CD14-positive monocyte (primary cell): ENCODE measurements around the gene KCNT1. TPM values are rescaled to one million over a fixed set of nuclear protein-coding genes. Genes with fewer than 3 reads are reported as not detected.

ENCODE experiments used
- DNase-seq, 3 donors: peaks; one replicate each; pipeline ENCODE4 v3.0.0-alpha.2; 2011 to 2022
- H2AFZ ChIP-seq: 2 replicates; pipeline ENCODE4 v1.6.0; 2012; ENCODE audit warnings: mild to moderate bottlenecking, low read depth, low read length, inconsistent platforms; ENCODE audit not compliant: insufficient read depth, poor library complexity, severe bottlenecking
- H3K27ac ChIP-seq, 2 donors: 1 replicate in 1 of 2; 2 replicates in 1 of 2; pipeline ENCODE4 v1.5.1; 2012 to 2013; ENCODE audit warnings: low read length in 2 of 2, control low read depth in 1 of 2, inconsistent platforms in 1 of 2, low read depth in 1 of 2, mild to moderate bottlenecking in 1 of 2
- H3K27me3 ChIP-seq, 2 donors: one replicate each; pipeline versions ENCODE4 v1.6.0 to v1.6.1; 2011 to 2013; ENCODE audit warnings: low read length in 2 of 2; ENCODE audit not compliant: control insufficient read depth in 2 of 2, insufficient read depth in 2 of 2
- H3K36me3 ChIP-seq, 2 donors: replicated peaks in 1 of 2; 1 replicate in 1 of 2; 2 replicates in 1 of 2; pipeline versions ENCODE4 v1.5.1 to v1.6.1; 2012 to 2013; ENCODE audit warnings: low read length in 2 of 2, control low read depth in 1 of 2, inconsistent platforms in 1 of 2, mild to moderate bottlenecking in 1 of 2; ENCODE audit not compliant: insufficient read depth in 2 of 2, control insufficient read depth in 1 of 2
- H3K4me1 ChIP-seq, 2 donors: 1 replicate in 1 of 2; 2 replicates in 1 of 2; pipeline versions ENCODE4 v1.5.1 to v1.6.1; 2012 to 2013; ENCODE audit warnings: low read length in 2 of 2, control low read depth in 1 of 2, inconsistent platforms in 1 of 2, mild to moderate bottlenecking in 1 of 2, moderate library complexity in 1 of 2; ENCODE audit not compliant: insufficient read depth in 2 of 2, control insufficient read depth in 1 of 2
- H3K4me2 ChIP-seq: replicated peaks from 2 replicates; pipeline ENCODE3; 2012; ENCODE audit warnings: low read length, moderate library complexity, mild to moderate bottlenecking; ENCODE audit not compliant: poor library complexity, severe bottlenecking; ENCODE audit errors: extremely low read depth
- H3K4me3 ChIP-seq, 3 experiments: fragments of 200-600 bp in 1 of 3; sonication (generic) in 1 of 3; replicated peaks in 1 of 3; 1 replicate in 2 of 3; 2 replicates in 1 of 3; pipeline ENCODE4 v1.5.1; 2011 to 2013; ENCODE audit warnings: low read length in 3 of 3, mild to moderate bottlenecking in 3 of 3, control low read depth in 2 of 3, low read depth in 2 of 3, inconsistent platforms in 1 of 3, moderate library complexity in 1 of 3
- H3K79me2 ChIP-seq: 2 replicates; pipeline ENCODE4 v1.6.0; 2012; ENCODE audit warnings: mild to moderate bottlenecking, control low read depth, inconsistent platforms, low read length, moderate library complexity; ENCODE audit not compliant: insufficient read depth
- H3K9ac ChIP-seq: 2 replicates; pipeline ENCODE4 v1.6.0; 2017; ENCODE audit warnings: low read length, mild to moderate bottlenecking; ENCODE audit not compliant: insufficient read depth, poor library complexity, severe bottlenecking
- H3K9me3 ChIP-seq, 2 donors: replicated peaks in 1 of 2; 1 replicate in 1 of 2; 2 replicates in 1 of 2; pipeline versions ENCODE4 v1.5.1 to v1.6.1; 2012 to 2013; ENCODE audit warnings: low read length in 2 of 2, control low read depth in 1 of 2; ENCODE audit not compliant: control insufficient read depth in 1 of 2, insufficient read depth in 1 of 2
- H4K20me1 ChIP-seq: 2 replicates; pipeline ENCODE4 v1.6.0; 2012; ENCODE audit warnings: mild to moderate bottlenecking, low read length, control low read depth, moderate library complexity; ENCODE audit not compliant: insufficient read depth
- H3K27ac Mint-ChIP-seq, 7 donors: one replicate each; pipeline ENCODE4 v1.8.0; 2020; ENCODE audit warnings: mild to moderate bottlenecking in 7 of 7, mixed read lengths in 7 of 7, moderate library complexity in 6 of 7, inconsistent platforms in 2 of 7
- H3K27me3 Mint-ChIP-seq, 3 donors: one replicate each; pipeline ENCODE4 v1.8.0; 2021 to 2022; ENCODE audit warnings: low read depth in 3 of 3, mild to moderate bottlenecking in 3 of 3, mixed read lengths in 3 of 3, moderate library complexity in 3 of 3, inconsistent platforms in 1 of 3
- H3K36me3 Mint-ChIP-seq, 2 donors: one replicate each; pipeline ENCODE4 v1.8.0; 2020; ENCODE audit warnings: mixed read lengths in 2 of 2, inconsistent platforms in 1 of 2, mild to moderate bottlenecking in 1 of 2
- H3K4me1 Mint-ChIP-seq: one replicate; pipeline ENCODE4 v1.8.0; 2020; ENCODE audit warnings: mild to moderate bottlenecking, mixed read lengths
- H3K4me3 Mint-ChIP-seq, 2 donors: one replicate each; pipeline ENCODE4 v1.8.0; 2020; ENCODE audit warnings: mild to moderate bottlenecking in 2 of 2, mixed read lengths in 2 of 2, moderate library complexity in 1 of 2
- H3K9me3 Mint-ChIP-seq, 7 donors: one replicate each; pipeline ENCODE4 v1.8.0; 2020 to 2022; ENCODE audit warnings: mixed read lengths in 7 of 7, mild to moderate bottlenecking in 6 of 7, moderate library complexity in 6 of 7, inconsistent platforms in 2 of 7
- CTCF ChIP-seq: fragments of 200-600 bp; IDR thresholded peaks from one replicate; pipeline ENCODE4 v1.8.0; 2022; ENCODE audit warnings: antibody characterized with exemption, mild to moderate bottlenecking
- WGBS: methylation state at CpG from one replicate; pipeline ENCODE4 v1.1.5; 2013; ENCODE audit warnings: missing lambda C conversion rate; ENCODE audit not compliant: insufficient coverage; 5-methylcytosine and 5-hydroxymethylcytosine counted together
- intact Hi-C, 2 donors: fragments of 100-400 bp; cut with micrococcal nuclease; formaldehyde crosslinking; loops; one replicate each; pipeline versions ENCODE4 v1.15.0 to v1.15.1; 2023
- polyA plus RNA-seq, 3 donors: library from polyadenylated mRNA; depleted of rRNA in 1 of 3; unstranded in 2 of 3; stranded (reverse) in 1 of 3; fragments of 300-500 nt in 2 of 3; fragments of >200 nt in 1 of 3; fragmentation: Illumina TruSeq in 2 of 3; gene quantifications; 1 replicate in 2 of 3; 2 replicates in 1 of 3; pipeline ENCODE4 v1.2.3, GENCODE V29; 2012 to 2021

The KCNT1 gene
- polyA plus RNA-seq, 3 donors = not detected

- Histone ChIP-seq H3K27ac (no peak overlapping the region), H4K20me1 (no peaks in the 10 kb centered on the region), H3K4me2 (no peak overlapping the region), H3K27me3 (no peaks in the 10 kb centered on the region), H2AFZ (no peak overlapping the region), H3K4me3 (no peak overlapping the region), H3K9ac (no peak overlapping the region), H3K4me1 (no peaks in the 10 kb centered on the region), H3K36me3 (no peaks in the 10 kb centered on the region), H3K79me2 (no peaks in the 10 kb centered on the region), H3K9me3 (no peaks in the 10 kb centered on the region)
- Mint-ChIP-seq H3K4me1 (no peaks in the 10 kb centered on the region), H3K4me3 (no peak overlapping the region), H3K36me3 (no peaks in the 10 kb centered on the region), H3K27me3 (peaks cover 2 to 8% (median 6%) of the 10 kb centered on the region in 3 donors), H3K27ac (no peak overlapping the region), H3K9me3 (peaks cover 0 to 7% (median 2%) of the 10 kb centered on the region in 7 donors)
- DNase-seq = no peak
- 91% methylated on average over 24 of the region's 32 CpGs for WGBS
- no peak for TF ChIP-seq CTCF
- intact Hi-C loops = no loop called here
Measured at GRCh38 chr9:135664801-135665794, 36.9 kb upstream of the KCNT1 start.

- Mint-ChIP-seq H3K9me3 (peaks cover 0 to 7% (median 2%) of the 10 kb centered on the region in 7 donors), H3K4me1 (no peaks in the 10 kb centered on the region), H3K36me3 (no peaks in the 10 kb centered on the region), H3K27ac (no peak overlapping the region), H3K4me3 (no peak overlapping the region), H3K27me3 (peaks cover 2 to 6% (median 4%) of the 10 kb centered on the region in 3 donors)
- H2AFZ ChIP-seq = no peak overlapping the region
- H3K4me3 ChIP-seq = no peak overlapping the region
- H3K79me2 ChIP-seq = no peaks in the 10 kb centered on the region
- no peak for DNase-seq
- H3K27ac ChIP-seq = no peak overlapping the region
- WGBS = 82% methylated on average over 6 of the region's 12 CpGs
- no peaks in the 10 kb centered on the region for H3K36me3 ChIP-seq
- no peak overlapping the region for H3K9ac ChIP-seq
- H3K9me3 ChIP-seq = no peaks in the 10 kb centered on the region
- intact Hi-C loops = no loop called here
- no peak overlapping the region for H3K4me2 ChIP-seq
- no peaks in the 10 kb centered on the region for H3K27me3 ChIP-seq
- no peaks in the 10 kb centered on the region for H3K4me1 ChIP-seq
- no peaks in the 10 kb centered on the region for H4K20me1 ChIP-seq
- no peak for TF ChIP-seq CTCF
Measured at GRCh38 chr9:135665795-135666189, 36.2 kb upstream of the KCNT1 start.
